Neural cell (in vitro differentiated cells): ENCODE data around the gene CGB1. TPM values are rescaled to one million over a fixed set of nuclear protein-coding genes. Genes with fewer than 3 reads are reported as not detected.
"Not testable (repeated sequence)": the region's sequence is repeated elsewhere in the genome, so short reads cannot be mapped to it uniquely, and the experiment has no call there.

Experiments
- H2AFZ ChIP-seq: fragments of 200-600, 300-800 bp; sonication (generic), shearing (Covaris generic); 2 replicates; pipeline ENCODE4 v1.6.0; 2014; ENCODE audit warnings: low read depth, mild to moderate bottlenecking, antibody characterized with exemption, low read length, moderate library complexity
- H3F3A ChIP-seq: fragments of 200-600 bp; shearing (Covaris generic); 2 replicates; pipeline ENCODE4 v1.6.1; 2016; ENCODE audit warnings: mild to moderate bottlenecking, moderate library complexity, mixed read lengths, antibody characterized with exemption, low read length; ENCODE audit not compliant: insufficient read depth, poor library complexity, severe bottlenecking
- H3K27ac ChIP-seq: fragments of 200-600, 300-800 bp; sonication (generic), shearing (Covaris generic); 2 replicates; pipeline ENCODE4 v1.5.1; 2014; ENCODE audit warnings: mild to moderate bottlenecking, low read length, moderate library complexity
- H3K27me3 ChIP-seq: fragments of 300-800, 200-600 bp; sonication (generic), shearing (Covaris generic); 2 replicates; pipeline ENCODE4 v1.6.0; 2014; ENCODE audit warnings: mild to moderate bottlenecking, low read depth, low read length, moderate library complexity; ENCODE audit not compliant: insufficient read depth
- H3K36me3 ChIP-seq: fragments of 300-800, 200-600 bp; sonication (generic), shearing (Covaris generic); 2 replicates; pipeline ENCODE4 v1.5.1; 2014; ENCODE audit warnings: mild to moderate bottlenecking, antibody characterized with exemption, low read length, moderate library complexity; ENCODE audit not compliant: insufficient read depth
- H3K4me2 ChIP-seq: fragments of 300-800, 200-600 bp; sonication (generic), shearing (Covaris generic); 2 replicates; pipeline ENCODE4 v1.6.0; 2014; ENCODE audit warnings: mild to moderate bottlenecking, low read length
- H3K4me3 ChIP-seq: fragments of 300-800, 200-600 bp; sonication (generic), shearing (Covaris generic); 2 replicates; pipeline ENCODE4 v1.5.1; 2014; ENCODE audit warnings: mild to moderate bottlenecking, low read length, moderate library complexity
- H3K79me2 ChIP-seq: fragments of 200-600 bp; shearing (Covaris generic); replicated peaks from 2 replicates; pipeline ENCODE4 v1.6.0; 2014; ENCODE audit warnings: mild to moderate bottlenecking, low read length, moderate library complexity; ENCODE audit not compliant: insufficient read depth
- H3K9ac ChIP-seq: fragments of 300-800, 200-600 bp; sonication (generic), shearing (Covaris generic); 2 replicates; pipeline ENCODE4 v1.6.1; 2016; ENCODE audit warnings: mild to moderate bottlenecking, low read length, mixed read lengths
- H3K9me2 ChIP-seq: fragments of 200-600 bp; shearing (Covaris generic); 2 replicates; pipeline ENCODE4 v1.6.1; 2016; ENCODE audit warnings: mild to moderate bottlenecking, low read length, mixed read lengths; ENCODE audit not compliant: insufficient read depth
- H3K9me3 ChIP-seq: fragments of 200-600, 300-800 bp; sonication (generic), shearing (Covaris generic); 2 replicates; pipeline ENCODE4 v1.6.1; 2016; ENCODE audit warnings: mild to moderate bottlenecking, mixed run types, low read length, moderate library complexity, mixed read lengths
- H4K20me1 ChIP-seq: fragments of 200-600 bp; shearing (Covaris generic); 2 replicates; pipeline ENCODE4 v1.6.1; 2016; ENCODE audit warnings: mild to moderate bottlenecking, mixed run types; ENCODE audit not compliant: insufficient read depth
- SMC3 ChIP-seq: fragments of 450-650 bp; conservative IDR thresholded peaks from 2 replicates; pipeline ENCODE4 v1.6.1; 2014; ENCODE audit warnings: antibody characterized with exemption, mild to moderate bottlenecking, moderate library complexity; ENCODE audit not compliant: poor library complexity
- polyA plus RNA-seq: library from polyadenylated mRNA; depleted of rRNA; stranded (reverse); fragments of >200 nt; gene quantifications from 2 replicates; pipeline ENCODE4 v1.2.3, GENCODE V29; 2014
- TF ChIP-seq, protein P1 (sequence below): IDR thresholded peaks from 2 replicates; pipeline ENCODE4 v1.6.1; 2012; ENCODE audit warnings: borderline replicate concordance

The CGB1 gene
- polyA plus RNA-seq, 1 donor from 2014 or later: not detected

- not testable (repeated sequence) for H4K20me1 ChIP-seq, H3K9me2 ChIP-seq, H3K9ac ChIP-seq, H3K9me3 ChIP-seq, H3K27me3 ChIP-seq, H3K36me3 ChIP-seq, H2AFZ ChIP-seq, H3K27ac ChIP-seq, H3K4me3 ChIP-seq, H3F3A ChIP-seq, H3K79me2 ChIP-seq, H3K4me2 ChIP-seq
These were observed 6.0 kb upstream of the CGB1 start for GRCh38 chr19:49042666-49043065.

GRCh38 chr19:49042177-49042576 lies 5.5 kb upstream of the CGB1 start:
- Histone ChIP-seq H4K20me1 (no peaks in the 10 kb centered on the region), H3K9ac (no peak overlapping the region), H3K27me3 (no peaks in the 10 kb centered on the region), H3K4me2 (no peak overlapping the region), H2AFZ (no peak overlapping the region), H3F3A (no peaks in the 10 kb centered on the region), H3K4me3 (no peak overlapping the region), H3K27ac (no peak overlapping the region), H3K79me2 (no peaks in the 10 kb centered on the region), H3K36me3 (no peaks in the 10 kb centered on the region), H3K9me3 (no peaks in the 10 kb centered on the region), H3K9me2 (no peaks in the 10 kb centered on the region)
- TF ChIP-seq SMC3: no peak
- TF ChIP-seq, protein P1, sequence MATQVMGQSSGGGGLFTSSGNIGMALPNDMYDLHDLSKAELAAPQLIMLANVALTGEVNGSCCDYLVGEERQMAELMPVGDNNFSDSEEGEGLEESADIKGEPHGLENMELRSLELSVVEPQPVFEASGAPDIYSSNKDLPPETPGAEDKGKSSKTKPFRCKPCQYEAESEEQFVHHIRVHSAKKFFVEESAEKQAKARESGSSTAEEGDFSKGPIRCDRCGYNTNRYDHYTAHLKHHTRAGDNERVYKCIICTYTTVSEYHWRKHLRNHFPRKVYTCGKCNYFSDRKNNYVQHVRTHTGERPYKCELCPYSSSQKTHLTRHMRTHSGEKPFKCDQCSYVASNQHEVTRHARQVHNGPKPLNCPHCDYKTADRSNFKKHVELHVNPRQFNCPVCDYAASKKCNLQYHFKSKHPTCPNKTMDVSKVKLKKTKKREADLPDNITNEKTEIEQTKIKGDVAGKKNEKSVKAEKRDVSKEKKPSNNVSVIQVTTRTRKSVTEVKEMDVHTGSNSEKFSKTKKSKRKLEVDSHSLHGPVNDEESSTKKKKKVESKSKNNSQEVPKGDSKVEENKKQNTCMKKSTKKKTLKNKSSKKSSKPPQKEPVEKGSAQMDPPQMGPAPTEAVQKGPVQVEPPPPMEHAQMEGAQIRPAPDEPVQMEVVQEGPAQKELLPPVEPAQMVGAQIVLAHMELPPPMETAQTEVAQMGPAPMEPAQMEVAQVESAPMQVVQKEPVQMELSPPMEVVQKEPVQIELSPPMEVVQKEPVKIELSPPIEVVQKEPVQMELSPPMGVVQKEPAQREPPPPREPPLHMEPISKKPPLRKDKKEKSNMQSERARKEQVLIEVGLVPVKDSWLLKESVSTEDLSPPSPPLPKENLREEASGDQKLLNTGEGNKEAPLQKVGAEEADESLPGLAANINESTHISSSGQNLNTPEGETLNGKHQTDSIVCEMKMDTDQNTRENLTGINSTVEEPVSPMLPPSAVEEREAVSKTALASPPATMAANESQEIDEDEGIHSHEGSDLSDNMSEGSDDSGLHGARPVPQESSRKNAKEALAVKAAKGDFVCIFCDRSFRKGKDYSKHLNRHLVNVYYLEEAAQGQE: no peak

DNA sequence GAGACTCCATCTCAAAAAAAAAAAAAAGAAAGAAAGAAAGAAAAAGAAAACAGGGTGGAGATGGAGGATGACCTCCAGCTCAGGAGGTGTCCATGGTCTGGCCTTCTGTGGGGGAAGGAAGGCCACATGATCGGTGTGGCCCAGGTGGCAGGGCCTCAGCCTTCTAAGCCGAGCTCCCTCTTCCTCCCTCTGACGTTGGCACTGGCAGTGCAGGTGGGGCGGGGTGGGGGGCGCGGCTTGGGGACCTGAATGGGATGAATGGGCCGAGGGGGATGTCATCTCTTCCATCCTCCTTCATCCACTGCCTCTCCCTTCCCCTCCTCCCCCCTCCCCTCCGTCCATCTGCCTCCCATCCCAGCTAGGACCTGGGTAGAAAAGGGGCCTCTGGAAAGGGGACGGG lies 3.0 kb upstream of the CGB1 start:
- H3K27me3 ChIP-seq, H4K20me1 ChIP-seq, H3K79me2 ChIP-seq, H3F3A ChIP-seq, H3K4me3 ChIP-seq, H3K27ac ChIP-seq, H3K9ac ChIP-seq, H3K9me3 ChIP-seq, H3K36me3 ChIP-seq, H2AFZ ChIP-seq, H3K4me2 ChIP-seq, H3K9me2 ChIP-seq: not testable (repeated sequence)

GRCh38 chr19:49038557-49039276 lies 2.0 kb upstream of the CGB1 start:
- H3K27ac ChIP-seq, H3K9me2 ChIP-seq, H3K9me3 ChIP-seq, H3K4me2 ChIP-seq, H4K20me1 ChIP-seq, H3F3A ChIP-seq, H3K79me2 ChIP-seq, H2AFZ ChIP-seq, H3K4me3 ChIP-seq, H3K36me3 ChIP-seq, H3K9ac ChIP-seq, H3K27me3 ChIP-seq: not testable (repeated sequence)

GRCh38 chr19:49038111-49038510 lies 1.4 kb upstream of the CGB1 start:
- H3K36me3 ChIP-seq, H3K9me2 ChIP-seq, H2AFZ ChIP-seq, H3K4me3 ChIP-seq, H3F3A ChIP-seq, H4K20me1 ChIP-seq, H3K27me3 ChIP-seq, H3K9me3 ChIP-seq, H3K9ac ChIP-seq, H3K79me2 ChIP-seq, H3K4me2 ChIP-seq, H3K27ac ChIP-seq: not testable (repeated sequence)

- H3K27me3 ChIP-seq, H4K20me1 ChIP-seq, H3K27ac ChIP-seq, H3K36me3 ChIP-seq, H3K4me3 ChIP-seq, H2AFZ ChIP-seq, H3K4me2 ChIP-seq, H3F3A ChIP-seq, H3K9me3 ChIP-seq, H3K9me2 ChIP-seq, H3K79me2 ChIP-seq, H3K9ac ChIP-seq: not testable (repeated sequence)
These were observed 4.9 kb downstream of the CGB1 start, which contains the start of gene CGB2 for GRCh38 chr19:49031642-49032301. Gene CGB2, plus strand, starts transcription at chr19:49031890. Its CDS starts 206 bp downstream, at chr19:49032096.
